HepG2 (cell line): Measurements from ENCODE around the gene CCDC201. TPM values are rescaled to one million over a fixed set of nuclear protein-coding genes. Genes with fewer than 3 reads are reported as not detected.

Experiments
- ATAC-seq: fragments of 200-7000 bp; cut with Tn5 transposase; 3 replicates; pipeline ENCODE4 v1.9.1; 2020; ENCODE audit warnings: mild to moderate bottlenecking, moderate library complexity
- BruUV-seq: library from RNA; stranded (reverse); fragments of 400-500 nt; replicated peaks from 2 replicates; lab custom pipeline; 2021; lab: Mats Ljungman, UMichigan
- CTCF ChIA-PET: fragments of 300-600 bp; formaldehyde crosslinking; extraction: SDS; loops from one replicate; lab custom pipeline; 2021; ENCODE audit warnings: low total read pairs, inconsistent platforms, low intra/inter-chr PET ratio; lab: Yijun Ruan, JAX
- POLR2A ChIA-PET: fragments of 350-600 bp; sonication (Branson Sonifier 250); formaldehyde crosslinking; loops from one replicate; lab custom pipeline; 2020; ENCODE audit warnings: antibody characterized with exemption, inconsistent platforms; lab: Yijun Ruan, JAX
- DNase-seq: peaks from one replicate; pipeline ENCODE4 v3.0.0-alpha.2; 2015; ENCODE audit warnings: low spot score
- FAIRE-seq: peaks from 3 replicates; lab custom pipeline; 2011; peaks lifted over from hg19 to GRCh38; lab: Jason Lieb, UNC
- H2AFZ ChIP-seq: one replicate; pipeline ENCODE4 v1.6.1; 2011; ENCODE audit warnings: low read length, inconsistent platforms
- H3K27ac ChIP-seq: fragments of 300-600 bp; 3 replicates; pipeline ENCODE4 v1.8.0; 2011; ENCODE audit warnings: mixed run types, mild to moderate bottlenecking, mixed read lengths, low read length, inconsistent platforms; ENCODE audit not compliant: insufficient read depth; ENCODE audit errors: extremely low read length
- H3K27me3 ChIP-seq, 2 experiments: fragments of 200-600 bp in 1 of 2; 2 replicates in 1 of 2; 3 replicates in 1 of 2; pipeline versions ENCODE4 v1.6.0 to v1.8.0; 2011; ENCODE audit warnings: low read length in 2 of 2, mild to moderate bottlenecking in 2 of 2, moderate library complexity in 2 of 2, inconsistent platforms in 1 of 2; ENCODE audit not compliant: insufficient read depth in 2 of 2, control insufficient read depth in 1 of 2
- H3K36me3 ChIP-seq, 2 experiments: fragments of 200-600 bp in 1 of 2; replicated peaks in 1 of 2; 2 replicates in 1 of 2; 3 replicates in 1 of 2; pipeline versions ENCODE4 v1.5.1 to v1.8.0; 2011; ENCODE audit warnings: low read length in 2 of 2, inconsistent platforms in 1 of 2; ENCODE audit not compliant: insufficient read depth in 2 of 2, control insufficient read depth in 1 of 2
- H3K4me1 ChIP-seq: 2 replicates; pipeline ENCODE4 v1.5.1; 2012; ENCODE audit warnings: low read length, inconsistent platforms; ENCODE audit not compliant: insufficient read depth
- H3K4me2 ChIP-seq: 2 replicates; pipeline ENCODE4 v1.6.0; 2011; ENCODE audit warnings: low read depth, low read length, inconsistent platforms
- H3K4me3 ChIP-seq, 3 experiments: fragments of 200-600 bp in 1 of 3; sonication (generic), shearing (Covaris generic) in 1 of 3; replicated peaks in 1 of 3; 2 replicates each; pipeline ENCODE4 v1.5.1; 2011 to 2016; ENCODE audit warnings: low read length in 3 of 3, inconsistent platforms in 2 of 3, low read depth in 2 of 3, mild to moderate bottlenecking in 2 of 3, control low read depth in 1 of 3, mixed read lengths in 1 of 3; ENCODE audit not compliant: insufficient read depth in 1 of 3
- H3K79me2 ChIP-seq: one replicate; pipeline ENCODE4 v1.6.1; 2011; ENCODE audit warnings: low read length, inconsistent platforms; ENCODE audit not compliant: insufficient read depth
- H3K9ac ChIP-seq: 2 replicates; pipeline ENCODE4 v1.6.0; 2011; ENCODE audit warnings: mild to moderate bottlenecking, low read depth, low read length, inconsistent platforms; ENCODE audit not compliant: insufficient read depth
- H3K9me3 ChIP-seq: 2 replicates; pipeline ENCODE4 v1.5.1; 2012; ENCODE audit warnings: mild to moderate bottlenecking, low read length
- H4K20me1 ChIP-seq: 2 replicates; pipeline ENCODE4 v1.6.0; 2011; ENCODE audit warnings: inconsistent platforms, mild to moderate bottlenecking, low read length, moderate library complexity; ENCODE audit not compliant: insufficient read depth
- HNRNPL ChIP-seq: fragments of 200-400 bp; formaldehyde crosslinking; IDR thresholded peaks from 2 replicates; pipeline ENCODE4 v1.6.1; 2017; ENCODE audit warnings: mild to moderate bottlenecking, low read depth, low read length
- MXD3 ChIP-seq: IDR thresholded peaks from 2 replicates; pipeline ENCODE4 v1.6.1; 2016; ENCODE audit warnings: mild to moderate bottlenecking, missing biosample characterization, missing genetic modification reagents
- NFAT5 ChIP-seq: sonication (generic); formaldehyde crosslinking; IDR thresholded peaks from 2 replicates; pipeline ENCODE4 v1.4.0; 2020; ENCODE audit warnings: missing genetic modification reagents
- PHF21A ChIP-seq: sonication (generic); formaldehyde crosslinking; IDR thresholded peaks from 2 replicates; pipeline ENCODE4 v1.5.0; 2020; ENCODE audit warnings: mild to moderate bottlenecking, missing genetic modification reagents
- RARA ChIP-seq: IDR thresholded peaks from 2 replicates; pipeline ENCODE4 v1.6.1; 2016; ENCODE audit warnings: missing genetic modification reagents, missing compliant biosample characterization
- SPEN ChIP-seq: sonication (generic); formaldehyde crosslinking; IDR thresholded peaks from 2 replicates; pipeline ENCODE4 v1.5.1; 2020; ENCODE audit warnings: low read depth, mild to moderate bottlenecking, missing genetic modification reagents
- TBP ChIP-seq: sonication (generic); formaldehyde crosslinking; IDR thresholded peaks from 2 replicates; pipeline ENCODE4 v1.5.0; 2020; ENCODE audit warnings: missing genetic modification reagents
- TCF7 ChIP-seq: sonication (generic); IDR thresholded peaks from 2 replicates; pipeline ENCODE4 v1.6.1; 2016; ENCODE audit warnings: antibody characterized with exemption, low read depth
- ZNF432 ChIP-seq: sonication (generic); formaldehyde crosslinking; IDR thresholded peaks from 2 replicates; pipeline ENCODE4 v1.5.0; 2020; ENCODE audit warnings: missing genetic modification reagents, mild to moderate bottlenecking, borderline replicate concordance
- ZNF512 ChIP-seq: sonication (generic); formaldehyde crosslinking; IDR thresholded peaks from 2 replicates; pipeline ENCODE4 v1.4.0; 2020; ENCODE audit warnings: mild to moderate bottlenecking, missing genetic modification reagents
- ZNF543 ChIP-seq: sonication (generic); formaldehyde crosslinking; IDR thresholded peaks from 2 replicates; pipeline ENCODE4 v1.4.0; 2020; ENCODE audit warnings: mild to moderate bottlenecking, missing genetic modification reagents
- ZNF558 ChIP-seq: sonication (generic); formaldehyde crosslinking; IDR thresholded peaks from 2 replicates; pipeline ENCODE4 v1.9.0; 2022; ENCODE audit warnings: mild to moderate bottlenecking, missing genetic modification reagents, borderline replicate concordance
- WGBS: methylation state at CpG from one replicate; pipeline ENCODE4 v1.1.6; 2017; ENCODE audit warnings: low lambda C conversion rate; 5-methylcytosine and 5-hydroxymethylcytosine counted together
- in situ Hi-C: cut with HindIII; loops from 2 replicates; pipeline ENCODE4 v1.10.0; 2017; ENCODE audit warnings: low pct_unique_long_range_greater_than_20kb; ENCODE audit not compliant: extremely low pct_ligation_motif_present
- intact Hi-C: fragments of 100-400 bp; cut with micrococcal nuclease; formaldehyde crosslinking; loops from one replicate; pipeline ENCODE4 v1.10.0; 2022; ENCODE audit not compliant: unreplicated experiment
- polyA plus RNA-seq, 8 experiments: library from polyadenylated mRNA; depleted of rRNA in 3 of 8; stranded (reverse) in 7 of 8; unstranded in 1 of 8; fragments of >200 nt; fragmentation: Illumina TruSeq in 4 of 8; extraction: Trizol in 4 of 8; gene quantifications; 2 replicates each; pipeline versions ENCODE4 v1.2.1 to v1.2.3, GENCODE V29; 2011 to 2016; ENCODE audit warnings: low read depth in 4 of 8, missing spikeins in 1 of 8, mixed read lengths in 1 of 8; ENCODE audit not compliant: insufficient read depth in 1 of 8
- total RNA-seq, 5 experiments: library from RNA; depleted of rRNA; stranded (reverse); fragments of >200 nt; fragmentation: Illumina TruSeq; extraction: Trizol; gene quantifications; 2 replicates each; pipeline ENCODE4 v1.2.3, GENCODE V29; 2016; ENCODE audit warnings: low read depth in 1 of 5

Gene CCDC201
- total and polyA plus RNA-seq, 2 of the 13 experiments (the other 11 are each of a cell fraction or from before 2014, with no cell fraction given) = 0.92 TPM; not detected in 1

- 0 out of 2 replicates have a peak, but pooled peaks have one; percentile 71 for TF ChIP-seq NFAT5
Measured at GRCh38 chr7:45890125-45890901, 17.4 kb upstream of the CCDC201 start (continued).

GRCh38 chr7:45889367-45890067 lies 16.6 kb upstream of the CCDC201 start:
- no peak for DNase-seq
- Histone ChIP-seq H3K4me3 (peak overlapping the region; percentile 61 to 89 (median 84)), H3K4me1 (peaks cover 73% of the 10 kb centered on the region), H3K79me2 (peaks cover 12% of the 10 kb centered on the region), H3K27ac (peak overlapping the region; percentile 99), H2AFZ (no peak overlapping the region), H3K36me3 (peaks cover 0 to 19% of the 10 kb centered on the region in 2 experiments; a peak in 4 of 5 replicates), H3K9me3 (no peaks in the 10 kb centered on the region), H3K27me3 (no peaks in the 10 kb centered on the region; a peak in 1 of 5 replicates), H3K9ac (peak overlapping the region; percentile 95), H4K20me1 (peaks cover 40% of the 10 kb centered on the region), H3K4me2 (peak overlapping the region; percentile 98)
- ChIA-PET CTCF (interaction anchor here (0.8 kb wide), 1 partner anchor 26 kb away, joined by 3 read pairs; no protein-coding TSS in a partner anchor), POLR2A (interaction anchor here (1.0 to 7.2 kb wide), 10 partner anchors 8 to 1582 kb away, joined by 3 to 118 read pairs (median 12); partner anchors contain the start of gene CCDC201)
- no peak for ATAC-seq
- intact Hi-C loops (no loop called here), in situ Hi-C loops (loop anchor here (5.0 kb wide), 1 partner anchor 83 kb away; no protein-coding TSS in a partner anchor)
- no peak for FAIRE-seq
- no TSS peak for BruUV-seq
- 39% methylated on average over 8 of the region's 8 CpGs for WGBS
- TF ChIP-seq ZNF543 (no peak; the same call in 1 of the 2 replicates), TCF7 (no peak), ZNF432 (no peak), MXD3 (CRISPR knock-in tag) (no peak; the same call in 1 of the 2 replicates), PHF21A (CRISPR knock-in tag) (no peak), SPEN (CRISPR knock-in tag) (no peak), RARA (no peak), TBP (CRISPR knock-in tag) (peak; percentile 37; the same call in 1 of the 2 replicates), ZNF512 (CRISPR knock-in tag) (no peak), ZNF558 (CRISPR knock-in tag) (no peak), HNRNPL (0 out of 2 replicates have a peak, but pooled peaks have one; percentile 38)
